ENCODE data around the gene DUS4L.

The DUS4L gene

DNA sequence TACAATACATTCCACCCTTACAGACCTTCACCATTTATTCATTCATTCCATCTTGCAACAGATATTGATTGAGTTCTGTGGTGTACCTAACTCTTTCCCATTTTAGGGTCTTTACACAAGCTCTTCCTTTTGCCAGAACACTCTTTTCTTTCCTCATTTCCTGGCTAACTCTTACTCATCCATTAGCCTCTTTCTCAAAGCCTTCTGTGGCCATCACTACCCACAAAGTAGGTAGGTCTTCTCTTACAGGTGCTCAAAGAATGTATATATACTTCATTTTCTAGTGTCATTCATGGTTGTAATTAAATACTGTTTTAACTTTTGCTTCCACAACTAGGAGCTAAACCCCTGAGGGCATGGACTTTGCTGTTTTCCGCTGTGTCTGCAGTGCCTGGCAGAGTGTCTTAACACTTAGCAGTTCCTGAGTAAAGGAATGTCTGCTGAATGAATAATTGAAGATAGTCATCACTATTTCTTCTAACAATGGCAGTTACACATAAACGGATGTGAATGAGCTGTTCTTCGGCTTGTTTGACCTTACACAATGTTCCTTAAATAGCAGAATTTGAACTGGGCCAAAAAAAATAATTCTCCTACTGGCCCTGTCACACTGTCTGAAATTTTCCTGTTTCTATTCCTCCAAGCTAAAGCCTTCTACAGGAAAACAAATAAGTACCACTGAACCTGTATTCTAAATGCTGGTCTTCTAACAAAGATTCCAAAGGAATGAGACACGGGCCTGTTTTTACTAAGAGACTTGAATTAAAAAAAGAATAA is 31.4 kb downstream of the DUS4L start:
- Histone ChIP-seq H3K36me3 (ENCODE audit: insufficient read depth, low read length) (peaks cover 27% of the 10 kb centered on the region), H3K27ac (ENCODE audit: low read length) (no peak overlapping the region), H2AFZ (ENCODE audit: low read depth, low read length) (no peak overlapping the region), H3K27me3 (ENCODE audit: insufficient read depth, low read length, poor library complexity) (no peaks in the 10 kb centered on the region), H4K20me1 (ENCODE audit: insufficient read depth, low read length) (no peaks in the 10 kb centered on the region), H3K9ac (ENCODE audit: low read depth, low read length) (no peak overlapping the region), H3K4me2 (ENCODE audit: insufficient read depth, low read length) (no peak overlapping the region), H3K79me2 (ENCODE audit: insufficient read depth, low read length) (no peaks in the 10 kb centered on the region), H3K9me3 (ENCODE audit: insufficient read depth, low read length, severe bottlenecking) (no peaks in the 10 kb centered on the region), H3K4me3 (ENCODE audit: low read depth in 1 of 2, low read length in 2 of 2) (no peak overlapping the region), H3K4me1 (ENCODE audit: insufficient read depth, low read length) (no peaks in the 10 kb centered on the region)
- ATAC-seq (ENCODE audit: insufficient read depth, low read depth) = no peak
- DNase-seq = no peak
- TF ChIP-seq EZH2 (IDR thresholded peaks at IDR 0.05; ENCODE audit: borderline replicate concordance, low read depth, low read length, severe bottlenecking) (no peak), CTCF (IDR thresholded peaks at IDR 0.05; ENCODE audit: borderline replicate concordance, extremely low read depth, low read length, poor library complexity, severe bottlenecking) (no peak)

- no peak for DNase-seq
- TF ChIP-seq EZH2 (IDR thresholded peaks at IDR 0.05; ENCODE audit: borderline replicate concordance, low read depth, low read length, severe bottlenecking) (no peak), CTCF (IDR thresholded peaks at IDR 0.05; ENCODE audit: borderline replicate concordance, extremely low read depth, low read length, poor library complexity, severe bottlenecking) (no peak)
- Histone ChIP-seq H3K9me3 (ENCODE audit: insufficient read depth, low read length, severe bottlenecking) (no peaks in the 10 kb centered on the region), H4K20me1 (ENCODE audit: insufficient read depth, low read length) (no peaks in the 10 kb centered on the region), H3K4me1 (ENCODE audit: insufficient read depth, low read length) (no peaks in the 10 kb centered on the region), H3K27me3 (ENCODE audit: insufficient read depth, low read length, poor library complexity) (no peaks in the 10 kb centered on the region), H3K4me3 (ENCODE audit: low read depth in 1 of 2, low read length in 2 of 2) (no peak overlapping the region), H3K27ac (ENCODE audit: low read length) (no peak overlapping the region), H3K9ac (ENCODE audit: low read depth, low read length) (no peak overlapping the region), H3K4me2 (ENCODE audit: insufficient read depth, low read length) (no peak overlapping the region), H3K79me2 (ENCODE audit: insufficient read depth, low read length) (no peaks in the 10 kb centered on the region), H2AFZ (ENCODE audit: low read depth, low read length) (no peak overlapping the region), H3K36me3 (ENCODE audit: insufficient read depth, low read length) (peaks cover 42% of the 10 kb centered on the region)
- ATAC-seq (ENCODE audit: insufficient read depth, low read depth) = no peak
Measured at GRCh38 chr7:107596881-107597581, 33.3 kb downstream of the DUS4L start.

GRCh38 chr7:107597582-107597916 is 33.8 kb downstream of the DUS4L start:
- H3K27ac ChIP-seq (ENCODE audit: low read length) = no peak overlapping the region
- DNase-seq (no peak), ATAC-seq (ENCODE audit: insufficient read depth, low read depth) (no peak)
- no peak overlapping the region for H3K4me3 ChIP-seq (ENCODE audit: low read depth in 1 of 2, low read length in 2 of 2)
- H2AFZ ChIP-seq (ENCODE audit: low read depth, low read length) = no peak overlapping the region
- H3K27me3 ChIP-seq (ENCODE audit: insufficient read depth, low read length, poor library complexity) = no peaks in the 10 kb centered on the region
- no peaks in the 10 kb centered on the region for H3K9me3 ChIP-seq (ENCODE audit: insufficient read depth, low read length, severe bottlenecking)
- no peaks in the 10 kb centered on the region for H3K4me1 ChIP-seq (ENCODE audit: insufficient read depth, low read length)
- TF ChIP-seq EZH2 (IDR thresholded peaks at IDR 0.05; ENCODE audit: borderline replicate concordance, low read depth, low read length, severe bottlenecking) = no peak
- no peak for TF ChIP-seq CTCF (IDR thresholded peaks at IDR 0.05; ENCODE audit: borderline replicate concordance, extremely low read depth, low read length, poor library complexity, severe bottlenecking)
- H3K9ac ChIP-seq (ENCODE audit: low read depth, low read length) = no peak overlapping the region
- no peaks in the 10 kb centered on the region for H4K20me1 ChIP-seq (ENCODE audit: insufficient read depth, low read length)
- H3K36me3 ChIP-seq (ENCODE audit: insufficient read depth, low read length) = peaks cover 42% of the 10 kb centered on the region
- H3K4me2 ChIP-seq (ENCODE audit: insufficient read depth, low read length) = no peak overlapping the region
- H3K79me2 ChIP-seq (ENCODE audit: insufficient read depth, low read length) = no peaks in the 10 kb centered on the region
